CD4-positive, alpha-beta T cell treated with Interleukin-15 for 1 hour (primary cell): ENCODE measurements around the gene LGALS3.

Experiments used
- DNase-seq: peaks from one replicate; pipeline ENCODE4 v3.0.0-alpha.2; 2020

LGALS3 gene

GRCh38 chr14:55115460-55115859 is 13.6 kb upstream of the LGALS3 start:
- no peak for DNase-seq

GRCh38 chr14:55115861-55116245 is 13.2 kb upstream of the LGALS3 start:
- DNase-seq: no peak

- DNase-seq: no peak
Measured at GRCh38 chr14:55116246-55117030, 12.6 kb upstream of the LGALS3 start.

GRCh38 chr14:55117803-55118441 is 11.1 kb upstream of the LGALS3 start:
- DNase-seq: peak; percentile 53

- DNase-seq: no peak
Measured at GRCh38 chr14:55118761-55119160, 10.3 kb upstream of the LGALS3 start.

GRCh38 chr14:55120571-55121495 is 8.2 kb upstream of the LGALS3 start:
- peak; percentile 28 for DNase-seq

- no peak for DNase-seq
Measured at GRCh38 chr14:55121628-55122439, 7.2 kb upstream of the LGALS3 start.

- no peak for DNase-seq
Measured at GRCh38 chr14:55122440-55122986, 6.5 kb upstream of the LGALS3 start.

GRCh38 chr14:55123101-55123500 is 6.0 kb upstream of the LGALS3 start:
- DNase-seq: no peak

- no peak for DNase-seq
Measured at GRCh38 chr14:55123852-55124639, 5.0 kb upstream of the LGALS3 start.

GRCh38 chr14:55124774-55125386 is 4.2 kb upstream of the LGALS3 start:
- DNase-seq: no peak

- DNase-seq: peak; percentile 67
Measured at GRCh38 chr14:55125403-55125802, 3.6 kb upstream of the LGALS3 start.

- DNase-seq: no peak
Measured at GRCh38 chr14:55126034-55126433, 3.0 kb upstream of the LGALS3 start.

- DNase-seq: no peak
Measured at GRCh38 chr14:55126932-55127459, 2.1 kb upstream of the LGALS3 start.

- no peak for DNase-seq
Measured at GRCh38 chr14:55127460-55127951, 1.5 kb upstream of the LGALS3 start.

- DNase-seq: no peak
Measured at GRCh38 chr14:55128386-55129085, 516 bp upstream of the LGALS3 start.

- DNase-seq: peak; percentile 61
Measured at GRCh38 chr14:55129428-55130195, 560 bp downstream of the LGALS3 start.

GRCh38 chr14:55130196-55130550 is 1.1 kb downstream of the LGALS3 start:
- DNase-seq: no peak
